Measurements from ENCODE around the gene PLA2G4D.
A peak's percentile ranks its signal among the peaks of the same experiment; 100 is the strongest.

PLA2G4D gene

DNA sequence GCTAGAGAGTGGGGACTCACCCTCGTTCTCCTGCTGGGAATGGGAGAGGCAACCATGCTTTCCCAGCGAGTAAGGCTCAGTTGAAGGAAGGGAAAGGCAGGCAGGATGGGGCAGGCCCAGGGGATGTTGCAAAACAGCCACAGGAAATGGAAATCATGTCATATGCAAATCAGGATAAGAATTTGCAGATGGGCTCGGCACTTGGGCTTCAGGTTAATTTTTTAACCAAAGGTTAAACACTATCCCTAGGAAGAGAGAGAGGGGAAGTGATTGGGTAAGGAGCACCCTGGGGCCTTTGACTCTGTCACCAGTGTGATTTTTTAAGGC lies 59.0 kb downstream of the PLA2G4D start:
- Histone ChIP-seq H3K9me2 (replicated peaks; ENCODE audit: control insufficient read depth, low read length) (no peaks in the 10 kb centered on the region), H3K36me3 (ENCODE audit: control insufficient read depth, low read length) (no peaks in the 10 kb centered on the region), H3K27me3 (ENCODE audit: control insufficient read depth, low read length) (no peaks in the 10 kb centered on the region), H3K4me3 (ENCODE audit: low read length) (peak overlapping the region; percentile 73), H3K4me2 (ENCODE audit: low read length) (peak overlapping the region; percentile 95), H3F3A (ENCODE audit: control insufficient read depth, insufficient read depth) (no peaks in the 10 kb centered on the region), H3K27ac (ENCODE audit: low read depth, low read length) (peak overlapping the region; percentile 40), H4K20me1 (ENCODE audit: control insufficient read depth, insufficient read depth, low read depth, low read length) (no peaks in the 10 kb centered on the region), H3K9me3 (ENCODE audit: control insufficient read depth, insufficient read depth, low read length) (peaks cover 5% of the 10 kb centered on the region), H3K79me2 (ENCODE audit: control insufficient read depth, low read length) (no peaks in the 10 kb centered on the region), H3K4me1 (ENCODE audit: control insufficient read depth, low read length) (peaks cover 27% of the 10 kb centered on the region)
- TF ChIP-seq EZH2phosphoT487 (IDR thresholded peaks at IDR 0.05; ENCODE audit: borderline replicate concordance, low read length) (no peak), CTCF (IDR thresholded peaks at IDR 0.05; ENCODE audit: low read depth, low read length, poor library complexity, severe bottlenecking) (no peak)

DNA sequence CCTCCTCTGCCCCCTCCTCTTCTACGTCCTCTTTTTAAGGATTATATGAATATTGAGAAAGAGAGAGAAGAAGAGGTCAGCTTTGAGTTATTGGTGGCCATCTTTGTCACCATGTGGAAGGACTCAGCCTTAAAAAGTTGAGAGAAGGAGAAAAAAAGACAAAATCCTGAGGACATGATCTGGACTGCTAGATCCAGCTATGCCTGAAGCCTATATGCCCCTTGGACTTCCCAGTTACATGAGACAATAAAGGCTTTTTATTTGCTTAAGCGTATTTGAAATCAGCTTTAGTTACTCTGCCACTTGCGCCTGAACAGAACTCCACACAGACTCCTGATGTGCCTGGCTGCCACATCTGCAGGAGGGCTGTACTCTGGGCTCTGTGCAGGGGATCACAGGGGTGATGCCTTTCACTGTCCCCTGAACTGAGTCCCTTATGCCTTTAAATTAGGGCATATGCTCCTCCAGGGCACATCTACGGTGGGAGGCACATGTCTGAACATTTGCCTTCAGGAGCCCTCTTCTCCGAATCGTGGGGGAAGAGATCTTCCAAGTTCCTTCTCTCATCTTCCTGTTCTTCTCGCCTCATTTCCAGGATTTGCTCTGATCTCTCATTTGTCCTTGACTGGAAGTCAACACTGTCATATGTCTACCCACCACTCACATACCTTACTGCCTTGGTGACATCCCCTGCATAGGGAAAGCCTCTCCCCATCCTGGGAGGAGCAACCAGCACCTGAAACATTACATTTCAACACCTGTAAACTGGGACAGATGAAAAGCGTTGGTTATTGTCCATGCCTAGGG lies 59.5 kb downstream of the PLA2G4D start:
- Histone ChIP-seq H3K36me3 (ENCODE audit: control insufficient read depth, low read length) (no peaks in the 10 kb centered on the region), H3K9me3 (ENCODE audit: control insufficient read depth, insufficient read depth, low read length) (peaks cover 5% of the 10 kb centered on the region), H3K4me3 (ENCODE audit: low read length) (peak overlapping the region; percentile 73), H3K9me2 (replicated peaks; ENCODE audit: control insufficient read depth, low read length) (no peaks in the 10 kb centered on the region), H3F3A (ENCODE audit: control insufficient read depth, insufficient read depth) (no peaks in the 10 kb centered on the region), H3K27ac (ENCODE audit: low read depth, low read length) (peak overlapping the region; percentile 40), H3K4me2 (ENCODE audit: low read length) (peak overlapping the region; percentile 95), H3K27me3 (ENCODE audit: control insufficient read depth, low read length) (no peaks in the 10 kb centered on the region), H3K4me1 (ENCODE audit: control insufficient read depth, low read length) (peaks cover 27% of the 10 kb centered on the region), H4K20me1 (ENCODE audit: control insufficient read depth, insufficient read depth, low read depth, low read length) (no peaks in the 10 kb centered on the region), H3K79me2 (ENCODE audit: control insufficient read depth, low read length) (no peaks in the 10 kb centered on the region)
- no peak for TF ChIP-seq EZH2phosphoT487 (IDR thresholded peaks at IDR 0.05; ENCODE audit: borderline replicate concordance, low read length)
- no peak for TF ChIP-seq CTCF (IDR thresholded peaks at IDR 0.05; ENCODE audit: low read depth, low read length, poor library complexity, severe bottlenecking)

GRCh38 chr15:42033214-42033873 lies 61.0 kb downstream of the PLA2G4D start:
- Histone ChIP-seq H3K27me3 (ENCODE audit: control insufficient read depth, low read length) (no peaks in the 10 kb centered on the region), H3K4me2 (ENCODE audit: low read length) (no peak overlapping the region), H3K9me2 (replicated peaks; ENCODE audit: control insufficient read depth, low read length) (no peaks in the 10 kb centered on the region), H3K27ac (ENCODE audit: low read depth, low read length) (no peak overlapping the region), H3K9me3 (ENCODE audit: control insufficient read depth, insufficient read depth, low read length) (peaks cover 5% of the 10 kb centered on the region), H3K4me3 (ENCODE audit: low read length) (no peak overlapping the region), H3F3A (ENCODE audit: control insufficient read depth, insufficient read depth) (no peaks in the 10 kb centered on the region), H3K79me2 (ENCODE audit: control insufficient read depth, low read length) (no peaks in the 10 kb centered on the region), H3K36me3 (ENCODE audit: control insufficient read depth, low read length) (no peaks in the 10 kb centered on the region), H3K4me1 (ENCODE audit: control insufficient read depth, low read length) (peaks cover 27% of the 10 kb centered on the region), H4K20me1 (ENCODE audit: control insufficient read depth, insufficient read depth, low read depth, low read length) (no peaks in the 10 kb centered on the region)
- no peak for TF ChIP-seq CTCF (IDR thresholded peaks at IDR 0.05; ENCODE audit: low read depth, low read length, poor library complexity, severe bottlenecking)
- TF ChIP-seq EZH2phosphoT487 (IDR thresholded peaks at IDR 0.05; ENCODE audit: borderline replicate concordance, low read length), result no peak
